Spleen (tissue), 11 donors: ENCODE data around the gene ZNF576. TPM values are rescaled to one million over a fixed set of nuclear protein-coding genes. Genes with fewer than 3 reads are reported as not detected.

Source experiments
- DNase-seq: peaks from one replicate; pipeline ENCODE4 v3.0.0-alpha.2; 2020
- H3K27ac ChIP-seq, 8 donors: fragments of 200-600 bp; sonication (generic) in 7 of 8; 1 replicate in 4 of 8; 2 replicates in 4 of 8; pipeline versions ENCODE4 v1.5.0 to v1.8.0; 2016 to 2021; ENCODE audit warnings: inconsistent platforms in 4 of 8, mild to moderate bottlenecking in 4 of 8, moderate library complexity in 1 of 8
- H3K27me3 ChIP-seq, 7 donors: fragments of 200-600 bp; sonication (generic) in 6 of 7; replicated peaks in 1 of 7; 1 replicate in 4 of 7; 2 replicates in 3 of 7; pipeline versions ENCODE4 v1.5.0 to v1.8.0; 2016 to 2021; ENCODE audit warnings: inconsistent platforms in 3 of 7, mild to moderate bottlenecking in 1 of 7
- H3K36me3 ChIP-seq, 6 donors: fragments of 200-600 bp; sonication (generic) in 5 of 6; 1 replicate in 4 of 6; 2 replicates in 2 of 6; pipeline versions ENCODE4 v1.5.0 to v1.8.0; 2016 to 2021; ENCODE audit warnings: inconsistent platforms in 2 of 6
- H3K4me1 ChIP-seq, 6 donors: fragments of 200-600 bp; sonication (generic) in 5 of 6; 1 replicate in 3 of 6; 2 replicates in 3 of 6; pipeline versions ENCODE4 v1.5.0 to v1.8.0; 2016 to 2021; ENCODE audit warnings: inconsistent platforms in 3 of 6
- H3K4me3 ChIP-seq, 8 donors: fragments of 200-600 bp; sonication (generic) in 7 of 8; 1 replicate in 4 of 8; 2 replicates in 4 of 8; pipeline versions ENCODE4 v1.5.0 to v1.8.0; 2016 to 2021; ENCODE audit warnings: inconsistent platforms in 4 of 8, mild to moderate bottlenecking in 4 of 8, moderate library complexity in 2 of 8
- H3K9me3 ChIP-seq, 8 donors: fragments of 200-600 bp; sonication (generic) in 7 of 8; 1 replicate in 4 of 8; 2 replicates in 4 of 8; pipeline versions ENCODE4 v1.5.0 to v1.8.0; 2016 to 2021; ENCODE audit warnings: inconsistent platforms in 4 of 8
- POLR2A ChIP-seq, 3 donors: fragments of 450-650 bp; IDR thresholded peaks; one replicate each; pipeline ENCODE4 v1.5.1; 2017; ENCODE audit warnings: antibody characterized with exemption in 3 of 3, mild to moderate bottlenecking in 1 of 3
- POLR2AphosphoS5 ChIP-seq, 3 donors: sonication (generic); formaldehyde crosslinking; IDR thresholded peaks; one replicate each; pipeline ENCODE4 v1.5.1; 2017; ENCODE audit warnings: antibody characterized with exemption in 3 of 3
- WGBS, 5 donors: extraction: QIAGEN DNeasy Blood & Tissue Kit in 3 of 5; methylation state at CpG; one replicate each; pipeline versions ENCODE4 v1.1.5 to v1.1.7; 2013 to 2018; 5-methylcytosine and 5-hydroxymethylcytosine counted together
- intact Hi-C: fragments of 100-400 bp; cut with DNase I; formaldehyde crosslinking; loops from one replicate; pipeline ENCODE4 v1.15.0; 2023; ENCODE audit warnings: low total_unique reads
- polyA plus RNA-seq, 3 donors: library from polyadenylated mRNA; stranded (reverse); fragments of 200-250 nt; gene quantifications; one replicate each; pipeline ENCODE4 v1.2.1, GENCODE V29; 2013
- total RNA-seq, 7 donors: library from RNA; depleted of rRNA in 3 of 7; stranded (reverse); fragments of >200 nt in 3 of 7; fragmentation: NEBNext Ultra II Directional in 4 of 7; extraction: Animal tissue kit (Norgen Biotek cat#: 25700) in 4 of 7; gene quantifications; one replicate each; pipeline versions ENCODE4 v1.1.0 to v1.2.1, GENCODE V29; 2016 to 2021
- TF ChIP-seq, protein P1 (sequence below), 11 experiments: fragments of 200-600 bp in 7 of 11; fragments of 450-650 bp in 4 of 11; sonication (generic) in 4 of 11; IDR thresholded peaks in 8 of 11; conservative IDR thresholded peaks in 3 of 11; 1 replicate in 7 of 11; 2 replicates in 4 of 11; pipeline versions ENCODE4 v1.4.0 to v1.8.0; 2016 to 2021; ENCODE audit warnings: antibody characterized with exemption in 11 of 11, inconsistent platforms in 4 of 11, mild to moderate bottlenecking in 1 of 11
- donor health status: healthy with polysubstance abuse.
- donor health status: DM: no; HTN: no; CAD: no; lungs with moderate emphysema.
- donor health status: DM: no; HTN: no; CAD: no.
- donor health status: Bipolar disorder and iron deficiency.
- donor health status: healthy.
- donor health status: DM: no; HTN: no; CAD: no.
- donor health status: DM: yes; HTN: yes; CAD: no.

ZNF576 gene
- total and polyA plus RNA-seq, 10 donors, result 6.9 to 14.7 (median 11.5) TPM

DNA sequence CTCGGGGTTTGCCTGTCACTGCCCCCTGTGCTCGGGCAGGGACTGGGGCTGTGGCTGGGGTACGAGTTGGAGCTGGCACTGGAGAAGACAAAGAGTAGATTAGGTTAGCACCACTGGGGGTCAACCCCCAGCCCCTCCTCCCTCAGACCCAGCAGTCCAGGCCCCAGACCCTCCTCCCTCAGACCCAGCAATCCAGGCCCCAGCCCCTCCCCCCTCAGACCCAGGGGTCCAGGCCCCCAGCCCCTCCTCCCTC lies 44.3 kb upstream of the ZNF576 start:
- no peaks in the 10 kb centered on the region for H3K27me3 ChIP-seq
- H3K36me3 ChIP-seq, result peaks cover 0 to 96% (median 45%) of the 10 kb centered on the region in 6 donors
- no peak overlapping the region for H3K27ac ChIP-seq
- no peak overlapping the region for H3K4me3 ChIP-seq
- DNase-seq, result no peak
- intact Hi-C loops, result no loop called here
- TF ChIP-seq, protein P1, sequence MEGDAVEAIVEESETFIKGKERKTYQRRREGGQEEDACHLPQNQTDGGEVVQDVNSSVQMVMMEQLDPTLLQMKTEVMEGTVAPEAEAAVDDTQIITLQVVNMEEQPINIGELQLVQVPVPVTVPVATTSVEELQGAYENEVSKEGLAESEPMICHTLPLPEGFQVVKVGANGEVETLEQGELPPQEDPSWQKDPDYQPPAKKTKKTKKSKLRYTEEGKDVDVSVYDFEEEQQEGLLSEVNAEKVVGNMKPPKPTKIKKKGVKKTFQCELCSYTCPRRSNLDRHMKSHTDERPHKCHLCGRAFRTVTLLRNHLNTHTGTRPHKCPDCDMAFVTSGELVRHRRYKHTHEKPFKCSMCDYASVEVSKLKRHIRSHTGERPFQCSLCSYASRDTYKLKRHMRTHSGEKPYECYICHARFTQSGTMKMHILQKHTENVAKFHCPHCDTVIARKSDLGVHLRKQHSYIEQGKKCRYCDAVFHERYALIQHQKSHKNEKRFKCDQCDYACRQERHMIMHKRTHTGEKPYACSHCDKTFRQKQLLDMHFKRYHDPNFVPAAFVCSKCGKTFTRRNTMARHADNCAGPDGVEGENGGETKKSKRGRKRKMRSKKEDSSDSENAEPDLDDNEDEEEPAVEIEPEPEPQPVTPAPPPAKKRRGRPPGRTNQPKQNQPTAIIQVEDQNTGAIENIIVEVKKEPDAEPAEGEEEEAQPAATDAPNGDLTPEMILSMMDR (IDR thresholded peaks at IDR 0.05 in 8 of 11, conservative IDR thresholded peaks at IDR 0.05 in 3 of 11), result no peak
- TF ChIP-seq POLR2A (IDR thresholded peaks at IDR 0.05) (no peak), POLR2AphosphoS5 (IDR thresholded peaks at IDR 0.05) (no peak)
- H3K4me1 ChIP-seq, result peaks cover 0 to 16% (median 7%) of the 10 kb centered on the region in 6 donors
- 86 to 100% (median 94%) methylated on average over 2 to 3 of the region's 3 CpGs for WGBS, 5 donors
- H3K9me3 ChIP-seq, result no peaks in the 10 kb centered on the region

DNA sequence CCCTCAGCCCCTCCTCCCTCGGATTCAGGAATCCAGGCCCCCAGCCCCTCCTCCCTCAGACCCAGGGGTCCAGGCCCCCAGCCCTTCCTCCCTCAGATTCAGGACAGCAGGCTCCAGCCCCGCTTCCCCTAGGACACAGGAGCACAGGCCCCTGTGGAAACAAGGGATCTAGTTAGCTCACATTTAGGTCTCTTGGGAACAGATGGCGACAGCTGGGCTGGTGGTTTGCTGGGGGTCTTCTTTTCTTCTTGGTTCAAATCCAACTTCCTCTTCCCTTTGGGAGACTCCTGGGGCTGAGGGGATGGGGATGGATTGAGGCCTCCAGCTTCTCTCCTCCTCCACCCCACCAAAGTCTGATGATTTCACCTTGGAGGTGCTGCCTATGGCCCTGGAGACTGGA lies 43.8 kb upstream of the ZNF576 start:
- Histone ChIP-seq H3K27me3 (no peaks in the 10 kb centered on the region), H3K36me3 (peaks cover 0 to 96% (median 48%) of the 10 kb centered on the region in 6 donors), H3K4me3 (no peak overlapping the region), H3K9me3 (no peaks in the 10 kb centered on the region), H3K27ac (no peak overlapping the region), H3K4me1 (peaks cover 0 to 16% (median 7%) of the 10 kb centered on the region in 6 donors)
- DNase-seq, result peak; percentile 20
- TF ChIP-seq POLR2AphosphoS5 (IDR thresholded peaks at IDR 0.05), result no peak
- TF ChIP-seq, protein P1 (IDR thresholded peaks at IDR 0.05 in 8 of 11, conservative IDR thresholded peaks at IDR 0.05 in 3 of 11), result no peak
- no peak for TF ChIP-seq POLR2A (IDR thresholded peaks at IDR 0.05)
- 57 to 100% (median 84%) methylated on average over 3 of the region's 3 CpGs for WGBS, 5 donors
- intact Hi-C loops, result no loop called here

DNA sequence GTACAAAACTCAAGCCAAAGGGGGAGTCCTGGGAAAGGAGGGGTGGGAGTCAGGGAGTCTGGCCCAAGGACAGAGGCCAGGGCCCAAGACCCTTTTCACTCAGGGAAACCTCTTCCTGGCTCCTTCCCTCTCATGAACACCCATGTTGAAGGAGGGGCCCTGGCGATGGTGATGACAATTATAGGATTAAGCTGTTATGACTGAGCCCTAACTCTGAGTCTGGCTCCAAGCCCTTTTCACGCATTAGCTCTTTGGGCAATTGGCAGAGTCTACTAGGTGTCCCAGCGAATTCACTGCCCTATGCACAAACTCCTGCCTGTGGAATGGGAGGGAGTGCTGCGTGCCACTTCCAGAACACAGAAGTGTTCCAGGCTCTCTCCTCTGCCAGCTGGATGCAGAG lies 42.7 kb upstream of the ZNF576 start:
- TF ChIP-seq POLR2AphosphoS5 (IDR thresholded peaks at IDR 0.05) (no peak), POLR2A (IDR thresholded peaks at IDR 0.05) (no peak)
- TF ChIP-seq, protein P1 (IDR thresholded peaks at IDR 0.05 in 8 of 11, conservative IDR thresholded peaks at IDR 0.05 in 3 of 11), result no peak
- DNase-seq, result peak; percentile 12
- Histone ChIP-seq H3K9me3 (no peaks in the 10 kb centered on the region), H3K36me3 (peaks cover 0 to 100% (median 55%) of the 10 kb centered on the region in 6 donors), H3K27me3 (no peaks in the 10 kb centered on the region), H3K4me3 (no peak overlapping the region), H3K27ac (no peak overlapping the region), H3K4me1 (peaks cover 0 to 24% (median 7%) of the 10 kb centered on the region in 6 donors)
- WGBS, 5 donors, result 58 to 97% (median 85%) methylated on average over 3 to 4 of the region's 4 CpGs
- intact Hi-C loops, result no loop called here

DNA sequence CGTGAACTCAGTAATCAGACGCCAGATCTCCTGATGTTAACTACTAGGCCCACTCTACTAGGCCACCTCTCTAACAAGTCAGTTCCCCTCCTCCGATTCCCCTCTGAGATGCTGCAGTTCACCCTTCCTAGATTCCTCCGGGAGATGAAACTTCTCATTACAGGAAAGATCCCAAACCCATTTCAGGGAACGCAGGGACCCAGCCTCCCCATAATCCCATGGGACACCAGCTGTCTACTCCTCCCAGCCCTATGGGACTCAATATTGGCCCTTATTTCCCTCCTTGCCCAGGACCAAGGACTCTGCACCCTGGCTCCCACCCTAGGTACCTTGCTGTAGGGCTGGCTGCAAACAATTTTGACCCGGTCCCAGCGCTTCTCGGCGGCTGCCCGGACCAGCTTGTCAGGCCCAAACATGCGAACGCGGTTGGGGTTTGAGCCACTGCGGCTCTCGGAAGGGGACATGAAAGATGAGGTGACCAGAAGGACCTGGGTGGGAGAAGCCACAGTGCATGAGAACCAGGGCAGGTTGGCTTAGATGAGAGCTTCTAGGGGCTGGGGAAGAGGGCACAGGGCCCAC lies 42.0 kb upstream of the ZNF576 start:
- DNase-seq, result peak; percentile 56
- Histone ChIP-seq H3K36me3 (peaks cover 0 to 100% (median 51%) of the 10 kb centered on the region in 6 donors), H3K27me3 (no peaks in the 10 kb centered on the region), H3K27ac (no peak overlapping the region), H3K9me3 (no peaks in the 10 kb centered on the region), H3K4me1 (peaks cover 0 to 24% (median 7%) of the 10 kb centered on the region in 6 donors), H3K4me3 (no peak overlapping the region)
- intact Hi-C loops, result no loop called here
- TF ChIP-seq POLR2AphosphoS5 (IDR thresholded peaks at IDR 0.05) (no peak), POLR2A (IDR thresholded peaks at IDR 0.05) (no peak)
- TF ChIP-seq, protein P1 (IDR thresholded peaks at IDR 0.05 in 8 of 11, conservative IDR thresholded peaks at IDR 0.05 in 3 of 11), result no peak
- 96 to 98% (median 97%) methylated on average over 15 of the region's 15 CpGs for WGBS, 5 donors
